Activated naive CD4-positive, alpha-beta T cell treated with anti-CD3 and anti-CD28 coated beads, Interleukin-2, amount 50 U/mL, for 16 hours (primary cell): Measurements from ENCODE around the gene CCR7.
A peak's percentile ranks its signal among the peaks of the same experiment; 100 is the strongest.

Experiments used
- DNase-seq: peaks from one replicate; pipeline ENCODE4 v3.0.0-alpha.2; 2020

The CCR7 gene

DNA sequence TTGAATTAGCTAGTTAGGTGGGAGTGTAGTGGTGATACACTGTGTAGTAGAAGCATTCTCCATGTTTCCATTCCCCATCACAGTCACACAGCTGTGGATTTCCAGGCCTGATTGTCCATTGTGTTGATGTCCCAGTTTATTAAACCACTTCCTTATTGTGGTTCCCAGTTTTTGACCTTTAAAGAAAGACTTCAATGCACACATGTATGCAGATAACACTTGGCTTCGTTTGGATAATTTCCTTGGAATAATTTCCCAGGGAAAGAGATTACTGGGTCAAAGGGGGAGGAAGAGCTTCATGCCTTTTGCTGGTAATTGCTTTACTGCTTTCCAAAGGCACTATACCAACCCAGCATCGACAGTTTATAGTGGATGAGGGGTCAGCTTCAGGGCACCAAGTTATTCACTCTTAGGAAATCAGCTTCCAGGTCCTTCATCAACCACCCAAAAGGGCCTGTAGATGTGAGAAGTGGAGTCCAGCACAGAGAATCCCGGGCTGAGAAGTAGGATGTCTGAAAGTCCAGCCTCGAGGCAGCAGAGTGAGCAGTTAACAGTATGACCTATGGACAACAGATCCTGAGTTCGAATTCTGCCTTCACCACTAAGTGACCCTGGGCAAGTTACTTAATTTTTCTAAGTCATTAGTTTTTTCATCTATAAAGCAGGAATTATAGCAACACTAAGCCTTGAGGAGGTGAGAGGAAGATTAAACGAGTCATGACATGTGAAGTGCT is 32.6 kb downstream of the CCR7 start:
- DNase-seq = no peak

DNA sequence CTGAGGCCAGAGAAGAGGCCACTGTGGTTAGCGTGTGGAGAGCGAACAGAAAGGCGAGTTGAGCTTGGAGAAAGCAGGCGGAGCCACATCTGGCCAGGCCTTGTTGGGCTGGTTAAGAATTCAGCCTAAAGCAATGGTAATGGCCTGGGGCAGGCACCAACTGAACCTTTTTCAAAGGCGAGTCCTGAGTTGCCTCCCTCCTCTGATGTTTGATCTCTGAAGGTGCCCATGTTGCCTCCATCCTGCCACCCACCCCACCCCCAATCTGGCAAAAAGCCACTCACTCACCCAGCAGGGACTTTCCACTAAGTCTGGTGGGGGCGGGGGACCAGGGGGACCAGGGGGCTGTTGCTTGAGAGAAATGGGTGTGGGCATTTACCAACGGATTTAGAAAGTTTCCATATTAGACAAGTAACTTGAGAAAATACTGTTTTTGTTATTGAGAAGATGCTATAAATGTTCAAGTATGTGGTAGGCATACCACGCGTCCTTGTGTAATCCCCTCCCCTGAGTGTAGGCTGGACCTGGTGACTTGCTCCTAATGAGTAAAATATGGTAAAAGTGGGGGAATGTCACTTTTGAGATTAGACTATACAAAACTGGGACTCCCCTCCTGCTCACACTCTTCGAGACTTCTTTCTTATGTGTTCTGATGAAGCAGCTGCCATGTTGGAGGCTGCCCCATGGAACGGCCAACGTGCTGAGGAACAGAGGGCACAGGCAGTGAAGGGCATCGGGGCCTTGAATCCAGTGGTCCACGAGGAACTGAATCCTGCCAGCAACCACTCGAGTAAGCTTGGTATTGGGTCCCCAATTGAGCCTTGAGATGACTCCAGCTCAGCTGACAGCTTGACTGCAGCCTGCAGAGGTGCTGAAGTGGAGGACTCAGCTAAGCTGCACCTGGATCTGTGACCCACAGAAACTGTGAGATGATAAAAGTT is 34.0 kb downstream of the CCR7 start:
- DNase-seq = peak; percentile 83

DNA sequence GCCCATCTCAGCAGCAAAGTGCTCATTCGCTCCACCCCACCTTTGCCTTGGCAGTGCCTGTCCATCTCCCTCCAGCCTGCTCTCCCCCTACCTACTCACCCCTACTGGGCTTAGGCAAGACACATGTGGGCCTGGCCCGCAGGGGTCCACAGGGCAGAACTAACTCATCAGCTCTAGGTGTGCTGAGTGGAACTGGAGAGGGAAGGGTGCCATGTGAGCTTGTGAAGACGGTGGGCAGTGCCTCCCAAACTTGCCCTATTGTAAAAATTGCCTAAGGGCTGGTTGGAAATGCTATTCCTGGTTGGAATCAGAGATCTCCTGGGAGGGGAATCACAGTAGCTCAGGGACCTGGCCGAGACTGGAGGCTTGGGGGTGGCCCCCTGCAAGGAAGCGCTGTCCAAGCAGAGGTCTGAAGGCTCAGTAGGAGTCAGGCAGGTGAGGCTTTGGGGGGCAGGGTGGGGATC is 34.7 kb downstream of the CCR7 start:
- no peak for DNase-seq

DNA sequence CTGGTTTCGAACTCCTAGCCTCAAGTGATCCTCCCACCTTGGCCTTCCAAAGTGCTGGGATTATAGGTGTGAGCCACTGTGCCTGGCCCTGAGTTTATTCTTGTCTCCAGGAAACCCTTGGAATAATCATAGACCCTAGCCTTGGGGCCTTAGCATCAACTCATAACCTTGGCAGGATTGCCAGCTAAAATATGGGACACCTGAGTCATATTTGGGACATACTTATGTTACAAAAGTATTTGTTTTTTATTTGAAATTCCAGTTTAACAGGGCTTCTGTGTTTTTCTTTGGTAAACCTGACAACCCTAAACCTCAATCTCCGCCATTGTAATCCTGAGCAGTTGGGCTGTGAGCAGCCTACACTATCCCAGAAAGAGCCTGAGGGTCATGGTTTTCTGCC is 35.3 kb downstream of the CCR7 start:
- DNase-seq = no peak

DNA sequence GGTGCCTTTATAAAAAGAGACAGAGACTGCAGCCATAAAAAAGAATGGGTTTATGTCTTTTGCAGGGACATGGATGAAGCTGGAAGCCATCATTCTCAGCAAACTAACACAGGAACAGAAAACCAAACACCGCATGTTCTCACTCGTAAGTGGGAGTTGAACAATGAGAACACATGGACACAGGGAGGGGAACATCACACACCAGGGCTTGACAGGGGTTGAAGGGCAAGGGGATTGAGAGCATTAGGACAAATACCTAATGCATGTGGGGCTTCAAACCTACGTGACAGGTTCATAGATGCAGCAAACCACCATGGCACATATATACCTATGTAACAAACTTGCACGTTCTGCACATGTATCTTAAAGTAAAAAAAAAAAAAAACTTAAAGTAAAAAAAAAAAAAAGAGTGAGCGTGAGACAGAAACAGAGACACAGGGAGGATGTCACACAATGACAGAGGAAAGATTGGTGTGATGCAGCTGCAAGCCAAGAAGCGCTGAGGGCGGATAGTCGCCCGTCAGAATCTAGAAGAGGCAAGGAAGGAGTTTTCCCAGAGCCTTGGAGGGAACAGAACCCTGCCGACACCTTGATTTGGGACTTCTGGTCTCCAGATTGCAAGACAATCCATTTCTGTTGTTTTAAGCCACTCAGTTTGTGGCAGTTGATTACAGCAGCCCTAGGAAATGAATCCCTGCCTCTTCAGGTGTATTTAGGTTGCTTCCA is 36.4 kb downstream of the CCR7 start:
- DNase-seq = no peak

DNA sequence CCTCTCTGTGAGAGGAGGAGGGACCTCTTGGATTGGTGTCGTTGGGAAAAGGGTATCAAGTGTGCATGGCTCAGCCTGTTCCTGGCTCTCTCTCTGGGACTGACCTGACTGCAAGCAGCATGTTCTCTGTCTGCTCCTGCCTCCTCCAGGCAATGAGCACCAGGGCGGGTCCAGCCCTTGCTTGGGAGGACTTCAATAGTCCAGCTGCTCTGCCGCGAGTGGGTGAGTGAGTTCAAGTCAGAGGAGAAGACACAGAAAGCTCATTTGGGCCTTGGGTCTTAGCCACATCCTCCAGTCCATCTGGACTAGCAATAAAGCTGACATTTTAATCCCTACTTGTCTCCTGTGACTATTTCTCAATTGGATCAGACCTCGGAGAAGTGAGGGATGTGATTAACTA is 38.6 kb downstream of the CCR7 start:
- no peak for DNase-seq

DNA sequence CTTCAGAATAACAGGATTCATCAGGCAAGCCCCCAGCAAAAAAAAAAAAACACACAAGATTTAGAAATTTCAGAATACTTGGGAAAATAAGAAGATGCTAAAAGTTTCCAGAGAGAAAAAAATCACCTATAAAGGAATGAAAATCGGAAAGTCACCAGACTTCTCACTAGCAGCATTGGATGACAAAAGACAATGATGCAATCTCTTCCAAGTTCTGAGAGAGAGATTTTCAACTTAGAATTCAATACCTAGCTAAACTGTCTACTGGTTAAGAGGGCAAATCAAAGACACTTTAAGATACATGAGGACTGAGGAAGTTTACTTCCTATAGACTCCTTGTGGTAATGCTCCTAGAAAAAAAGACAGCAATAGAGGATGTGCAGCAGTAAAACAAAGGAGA is 40.0 kb downstream of the CCR7 start:
- DNase-seq = no peak

DNA sequence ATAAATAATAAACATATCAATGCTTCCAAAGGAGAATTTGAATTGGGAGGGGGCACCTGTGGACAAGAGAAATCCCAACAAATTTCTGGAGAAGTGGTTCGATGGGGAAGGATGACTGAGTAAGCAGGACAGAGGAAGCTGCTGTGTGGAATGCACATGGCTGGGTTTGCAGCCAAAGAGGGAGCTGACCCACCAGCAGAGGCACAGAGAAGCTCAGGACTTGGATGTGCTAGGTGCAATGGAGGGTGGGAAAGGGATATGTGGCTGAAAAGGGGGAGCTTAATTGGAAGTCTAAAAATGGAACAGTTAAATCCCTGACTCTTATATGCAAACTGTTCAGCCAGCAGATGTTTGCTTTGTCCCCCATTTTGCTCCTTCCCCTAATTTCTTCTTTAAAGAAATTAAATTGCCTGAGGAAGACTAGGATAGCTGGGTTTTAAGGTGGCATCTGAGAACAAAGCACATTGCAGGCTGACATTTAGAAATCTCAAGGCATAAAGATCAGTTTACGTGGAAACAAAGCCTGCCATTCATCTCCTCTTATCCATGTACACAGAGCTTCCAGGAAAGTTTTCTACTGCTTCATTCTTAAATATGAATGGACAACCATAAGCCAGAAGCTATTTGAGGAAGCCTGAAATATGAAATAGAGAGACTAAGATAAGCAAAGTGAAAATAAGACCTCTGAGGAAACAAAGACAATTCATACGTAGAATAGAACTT is 40.9 kb downstream of the CCR7 start:
- no peak for DNase-seq

DNA sequence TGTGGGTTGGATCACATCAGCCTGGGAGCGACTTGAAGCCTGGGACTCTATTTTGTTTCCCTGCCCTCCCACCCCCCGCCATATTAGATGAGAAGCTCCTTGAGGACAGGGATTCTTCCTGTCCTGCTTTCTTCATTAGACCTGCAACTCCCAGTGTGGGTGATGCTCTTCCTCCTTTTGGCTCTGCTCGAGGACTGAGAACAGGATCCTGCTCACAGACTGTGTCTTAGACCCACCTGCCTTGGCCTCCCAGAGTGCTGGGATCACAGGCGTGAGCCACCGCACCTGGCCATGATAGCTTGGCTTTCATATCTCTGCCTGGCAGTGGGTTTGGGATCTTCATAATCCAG is 42.3 kb downstream of the CCR7 start:
- DNase-seq = no peak

DNA sequence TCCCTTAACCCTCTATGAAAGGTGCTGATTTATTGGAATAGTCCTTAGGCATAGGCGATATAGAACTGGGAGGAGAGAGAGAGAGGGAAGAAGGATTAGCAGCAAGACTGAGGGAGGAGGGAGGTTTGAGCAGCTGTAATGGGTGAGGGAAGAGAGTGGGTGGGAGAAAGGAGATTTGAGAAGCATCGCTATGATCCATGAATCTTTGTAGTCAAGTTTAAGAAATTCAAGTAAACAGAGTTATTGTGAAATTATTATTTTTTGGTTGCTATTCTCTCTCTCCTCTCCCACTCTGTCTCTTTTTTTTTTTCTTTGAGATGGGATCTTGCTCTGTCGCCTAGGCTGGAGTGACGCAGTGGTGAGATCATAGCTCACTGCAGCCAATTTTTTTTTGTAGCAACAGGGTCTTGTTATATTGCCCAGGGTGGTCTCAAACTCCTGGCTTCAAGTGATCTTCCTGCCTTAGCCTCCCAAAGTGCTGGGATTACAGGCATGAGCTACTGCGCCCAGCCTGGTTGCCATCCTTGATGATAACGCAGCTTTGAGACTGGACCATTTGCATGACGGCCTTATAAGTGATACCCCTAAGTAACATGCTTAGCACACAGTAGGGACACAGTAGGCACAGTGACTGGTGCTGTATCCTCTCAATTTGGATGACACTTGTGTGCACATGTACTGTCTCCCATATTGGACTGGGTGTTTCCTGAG is 42.9 kb downstream of the CCR7 start:
- DNase-seq = no peak

DNA sequence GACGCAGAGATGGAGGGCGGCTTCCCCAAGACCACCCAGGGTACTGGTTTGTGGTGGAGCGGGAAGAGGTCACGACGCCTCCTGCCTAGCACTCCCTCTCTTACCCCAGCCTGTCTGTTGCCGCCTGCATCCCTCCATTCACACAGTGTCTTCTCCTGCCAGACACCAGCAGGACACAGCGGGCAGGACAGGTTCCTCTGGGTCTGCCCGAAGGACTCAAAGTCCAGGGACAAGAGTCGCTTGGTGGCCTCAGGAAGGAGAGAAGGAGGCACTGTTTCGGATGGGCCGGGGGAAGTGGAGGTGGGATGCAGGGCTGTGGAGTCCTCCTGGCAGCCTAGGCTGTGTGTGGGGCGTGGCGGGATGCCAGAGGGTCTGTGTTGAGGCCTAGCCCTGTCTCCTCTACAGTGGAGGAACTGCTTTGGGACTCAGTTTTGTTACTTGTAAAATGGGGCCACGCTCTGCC is 44.2 kb downstream of the CCR7 start:
- DNase-seq = no peak

DNA sequence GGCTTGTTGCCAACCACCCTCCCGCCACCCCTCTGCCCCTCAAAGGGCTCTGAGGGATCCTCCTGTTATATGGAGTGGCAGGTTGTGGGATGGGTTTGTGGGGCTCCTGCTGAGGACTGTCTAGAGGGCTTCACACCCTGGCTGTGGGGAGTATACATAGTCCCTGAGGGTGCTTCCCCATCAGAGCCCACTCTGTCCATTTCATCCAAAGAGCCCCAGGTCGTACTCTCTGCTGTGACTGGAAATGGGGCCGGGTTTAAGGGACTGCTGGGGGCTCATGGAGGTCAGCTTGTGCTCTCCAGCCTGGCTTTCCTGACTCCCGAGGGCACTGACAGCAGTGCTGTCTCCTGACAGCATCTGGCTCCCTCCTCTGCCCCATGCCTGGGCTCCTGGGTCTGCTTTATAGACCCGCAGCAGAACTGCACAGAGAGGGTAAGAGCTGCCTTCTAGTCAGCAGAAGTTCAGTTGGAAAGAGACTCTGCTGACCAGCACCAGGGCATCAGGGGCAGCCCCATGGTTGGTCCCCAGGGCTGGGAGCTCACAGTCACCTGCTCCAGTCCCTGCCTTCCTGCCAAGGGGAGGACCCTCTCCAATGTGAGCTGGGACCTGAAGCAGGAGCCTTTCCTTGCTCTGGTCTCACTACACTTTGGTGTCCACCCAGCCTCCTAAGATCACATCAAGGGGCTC is 46.0 kb downstream of the CCR7 start:
- DNase-seq = no peak

DNA sequence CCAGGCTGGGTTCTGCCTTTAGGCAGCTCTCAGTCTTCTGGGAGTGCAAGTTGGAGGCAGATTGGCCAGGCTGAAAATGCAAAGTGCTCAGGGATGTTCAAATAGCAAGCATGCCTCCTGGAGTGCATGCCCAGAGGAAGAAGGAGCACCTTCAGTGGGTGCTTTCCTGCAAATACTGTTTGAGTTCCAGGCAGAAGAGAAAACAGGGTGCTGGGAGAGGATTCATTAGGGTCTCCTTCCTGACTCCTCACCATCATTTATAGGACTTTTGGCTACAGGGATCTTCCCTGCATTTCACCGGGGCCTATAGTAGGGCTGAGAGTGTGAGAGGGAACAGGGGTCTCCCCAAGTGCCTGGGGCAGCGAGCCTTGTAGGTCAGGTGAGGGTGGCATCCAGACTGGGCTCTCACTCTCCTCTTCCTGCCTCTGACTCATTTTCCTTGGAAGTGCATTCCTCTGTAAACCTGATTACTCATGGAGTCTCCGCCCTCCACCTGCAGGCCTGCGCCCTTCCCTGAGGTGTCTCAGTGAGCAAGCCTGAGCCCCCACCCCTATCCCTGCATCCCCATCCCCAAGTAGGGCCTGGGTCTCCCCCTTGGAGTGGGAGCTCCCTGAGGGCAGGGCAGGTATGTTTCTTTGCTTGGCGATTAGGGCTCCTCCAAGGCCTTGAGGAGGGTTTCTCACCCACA is 46.7 kb downstream of the CCR7 start:
- no peak for DNase-seq

DNA sequence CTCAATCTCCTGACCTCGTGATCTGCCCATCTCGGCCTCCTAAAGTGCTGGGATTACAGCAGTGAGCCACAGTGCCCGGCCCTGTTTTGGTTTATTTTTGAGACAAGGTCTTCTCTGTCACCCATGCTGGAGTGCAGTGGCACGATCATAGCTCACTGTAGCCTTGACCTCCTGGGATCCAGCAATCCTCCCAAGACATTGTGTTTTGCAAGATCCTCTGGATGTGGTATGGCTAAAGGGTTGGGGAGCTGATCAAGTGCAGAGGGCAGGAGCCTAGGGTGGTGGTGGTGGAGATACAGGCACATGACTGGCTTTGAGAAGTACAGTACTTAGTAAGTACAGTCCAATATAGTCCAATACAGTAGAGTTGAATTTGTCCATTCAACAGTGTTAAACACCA is 47.3 kb downstream of the CCR7 start:
- DNase-seq = no peak

DNA sequence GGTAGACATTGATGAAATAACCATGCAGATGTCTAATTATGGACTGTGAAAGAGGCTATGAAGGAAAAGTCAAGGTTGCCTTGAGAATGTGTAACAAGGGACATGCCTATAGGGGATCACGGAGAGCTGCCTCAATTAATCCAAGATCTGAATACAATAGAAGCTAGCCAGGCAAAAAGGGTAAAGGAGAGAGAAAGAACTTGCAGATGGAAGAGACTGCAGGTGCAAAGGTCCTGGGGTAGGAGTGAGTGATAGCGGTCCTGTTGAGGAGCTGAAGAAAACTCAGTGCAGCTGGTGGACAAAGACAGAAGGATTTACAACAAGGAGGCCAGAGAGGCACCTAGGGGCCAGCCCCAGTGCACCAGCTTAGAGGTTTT is 48.0 kb downstream of the CCR7 start:
- DNase-seq = no peak

DNA sequence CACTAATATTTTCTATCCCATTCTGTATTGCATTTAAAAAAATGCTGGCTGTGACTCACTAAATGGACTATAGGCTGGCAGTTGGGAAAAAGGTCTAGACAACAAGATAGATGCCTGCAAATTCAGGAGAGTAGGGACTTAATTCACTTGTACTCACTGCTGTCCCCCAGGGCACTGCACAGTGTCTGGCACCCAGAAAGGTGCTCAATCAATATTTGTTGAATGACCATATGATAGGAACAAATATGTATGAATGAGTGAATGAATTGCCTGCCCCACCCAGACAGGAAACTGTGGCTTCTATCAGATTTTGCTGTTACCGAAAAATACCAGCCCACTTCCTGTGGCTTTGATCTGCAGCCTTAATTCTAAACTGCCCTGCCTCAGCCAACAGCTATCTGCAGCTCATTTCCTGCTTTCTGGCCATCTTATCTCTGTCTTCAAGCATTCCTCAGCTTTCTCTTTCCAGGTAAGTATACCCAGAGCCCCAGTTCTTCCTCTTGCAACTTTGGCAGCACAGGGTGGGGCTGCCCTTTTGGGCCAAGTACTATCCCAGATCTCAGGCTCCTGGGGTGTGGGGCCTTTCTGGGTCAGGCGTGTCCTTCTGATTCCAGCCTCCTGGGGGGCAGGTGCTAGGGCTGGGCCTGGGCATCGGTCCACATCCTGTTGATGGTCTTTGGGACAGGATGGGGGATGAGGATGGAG is 48.5 kb downstream of the CCR7 start:
- DNase-seq = peak; percentile 21

DNA sequence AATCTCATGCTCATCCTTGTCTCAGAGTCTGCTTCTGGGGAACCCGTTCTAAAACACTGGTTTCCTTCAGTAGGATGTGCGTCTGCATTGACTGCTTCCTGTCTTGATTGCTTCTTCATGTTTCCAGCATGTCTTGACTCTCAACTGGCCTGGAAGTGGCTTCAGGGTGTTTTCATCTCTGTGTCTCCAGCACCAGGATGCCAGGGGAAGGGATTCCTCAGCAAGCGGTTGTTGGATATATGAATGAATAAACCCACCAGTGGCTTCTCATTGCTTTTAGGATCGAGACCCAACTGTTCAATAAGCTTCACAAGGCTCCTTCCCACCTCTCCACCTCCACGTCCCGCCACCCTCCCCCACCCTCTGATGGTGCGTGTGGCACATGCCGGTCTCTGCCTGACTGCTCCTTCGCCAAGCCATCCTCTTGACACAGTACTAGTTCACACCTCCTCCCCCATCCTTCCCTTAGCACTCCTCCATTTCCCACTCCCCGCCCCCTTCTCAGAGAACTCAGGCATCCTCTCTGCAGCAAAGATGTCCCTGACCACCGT is 49.7 kb downstream of the CCR7 start:
- no peak for DNase-seq

DNA sequence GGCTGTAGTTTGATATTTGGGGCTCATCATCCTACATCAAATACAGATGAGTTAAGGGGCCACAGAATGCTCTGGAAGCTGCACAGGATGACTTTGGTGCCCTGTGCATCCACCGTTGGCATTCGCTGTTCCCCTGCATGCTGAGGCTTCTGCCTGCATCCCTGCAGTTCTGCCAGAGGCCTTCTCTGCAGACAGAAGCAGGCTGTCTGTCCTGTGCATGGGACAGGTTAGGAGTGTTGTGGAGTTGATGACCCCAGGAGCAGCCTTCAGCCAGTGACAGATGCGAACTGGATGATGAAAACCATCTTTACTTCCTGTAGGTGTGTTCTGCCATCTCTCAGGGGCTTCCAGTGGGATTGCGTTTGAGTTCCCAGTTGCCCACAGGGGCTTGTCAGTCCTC is 50.3 kb downstream of the CCR7 start:
- DNase-seq = no peak

DNA sequence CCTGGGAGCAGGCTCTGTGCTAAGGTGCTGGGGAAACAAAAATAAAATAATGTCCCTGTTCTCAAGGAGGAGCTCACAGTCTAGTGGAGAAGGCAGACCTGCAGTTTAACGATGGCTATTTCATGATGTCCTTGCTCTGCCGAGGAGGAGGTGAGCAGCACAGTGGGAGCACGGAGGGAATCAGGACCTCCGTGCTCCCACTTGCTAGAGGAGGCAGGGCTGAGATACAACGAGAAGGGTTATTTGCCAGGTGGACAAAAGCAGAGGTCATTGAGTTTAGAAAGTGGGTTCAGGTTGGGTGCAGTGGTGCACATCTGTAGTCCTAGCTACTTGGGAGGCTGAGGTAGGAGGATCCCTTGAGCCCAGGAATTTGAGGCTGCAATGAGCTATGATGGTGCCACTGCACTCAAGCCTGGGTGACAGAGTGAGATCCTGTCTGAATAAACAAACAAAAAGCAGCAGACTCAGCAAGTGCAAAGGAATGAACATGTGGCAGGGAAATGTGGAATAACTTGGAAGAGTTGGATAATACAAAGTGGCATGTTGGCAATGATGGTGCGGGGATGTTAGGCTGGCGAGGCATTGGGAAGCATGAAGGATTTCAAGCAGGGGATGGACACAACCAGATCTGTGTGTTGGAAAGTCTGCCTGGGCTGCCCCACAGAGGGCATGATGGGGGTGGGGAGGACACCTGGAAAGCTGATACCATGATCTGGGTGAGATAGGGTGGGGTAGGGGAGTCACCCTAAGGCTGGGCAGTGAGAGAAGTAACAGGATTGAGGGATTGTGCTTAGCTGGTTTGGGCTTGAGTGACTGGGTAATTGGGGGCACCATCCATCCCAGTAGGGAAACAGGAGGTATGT is 51.0 kb downstream of the CCR7 start:
- DNase-seq = no peak
